A549 (cell line): ENCODE results near the gene PPP1R18. TPM values are rescaled to one million over a fixed set of nuclear protein-coding genes. Genes with fewer than 3 reads are reported as not detected.
"Not testable (repeated sequence)": the region's sequence is repeated elsewhere in the genome, so short reads cannot be mapped to it uniquely, and the experiment has no call there.

Experiments
- ATAC-seq, 2 experiments: fragments of 200-7000 bp in 1 of 2; fragments of >200 bp in 1 of 2; cut with Nextera tagmentation in 1 of 2; cut with Tn5 transposase in 1 of 2; 3 replicates each; pipeline versions ENCODE4 v1.8.0 to v1.9.1; 2018 to 2020; ENCODE audit warnings: mild to moderate bottlenecking in 1 of 2, moderate library complexity in 1 of 2
- CTCF ChIA-PET: fragments of 300-600 bp; sonication (Branson Sonifier 250); formaldehyde crosslinking; extraction: SDS; loops from one replicate; lab custom pipeline; 2021; ENCODE audit warnings: antibody characterized with exemption, inconsistent platforms; lab: Yijun Ruan, JAX
- POLR2A ChIA-PET: fragments of 350-600 bp; formaldehyde crosslinking; extraction: SDS; loops from one replicate; lab custom pipeline; 2021; ENCODE audit warnings: antibody characterized with exemption, inconsistent platforms; lab: Yijun Ruan, JAX
- DNase-seq, 2 experiments: peaks; one replicate each; pipeline versions ENCODE4 v3.0.0 to v3.0.0-alpha.2; 2011 to 2016; ENCODE audit warnings: low read depth in 1 of 2, low spot score in 1 of 2
- FAIRE-seq: peaks from 2 replicates; lab custom pipeline; 2011; peaks lifted over from hg19 to GRCh38; lab: Jason Lieb, UNC
- H3K27ac ChIP-seq, 2 experiments: fragments of >200 bp; sonication (Bioruptor Twin); formaldehyde crosslinking; 3 replicates each; pipeline ENCODE4 v1.5.1; 2016 to 2017
- H3K4me1 ChIP-seq: fragments of >200 bp; sonication (Bioruptor Twin); formaldehyde crosslinking; 3 replicates; pipeline ENCODE4 v1.6.1; 2016
- H3K4me2 ChIP-seq: fragments of >200 bp; sonication (Bioruptor Twin); formaldehyde crosslinking; 3 replicates; pipeline ENCODE4 v1.6.1; 2016
- H3K4me3 ChIP-seq: fragments of >200 bp; sonication (Bioruptor Twin); formaldehyde crosslinking; 3 replicates; pipeline ENCODE4 v1.5.1; 2016
- H3K9me3 ChIP-seq: fragments of >200 bp; sonication (Bioruptor Twin); formaldehyde crosslinking; 3 replicates; pipeline ENCODE4 v1.6.1; 2016
- FOSB ChIP-seq: fragments of 250-450 bp; sonication (Bioruptor Pico); IDR thresholded peaks from 2 replicates; pipeline ENCODE4 v1.5.0; 2020; ENCODE audit warnings: mild to moderate bottlenecking, moderate library complexity
- FOSL2 ChIP-seq, 2 experiments: fragments of 450-650 bp in 1 of 2; fragments of >200 bp in 1 of 2; sonication (Bioruptor Twin) in 1 of 2; formaldehyde crosslinking; IDR thresholded peaks; 2 replicates each; pipeline versions ENCODE4 v1.5.0 to v1.6.1; 2016 to 2020; ENCODE audit warnings: mild to moderate bottlenecking in 1 of 2, moderate library complexity in 1 of 2
- GATA3 ChIP-seq: IDR thresholded peaks from 2 replicates; pipeline ENCODE4 v1.6.1; 2012; ENCODE audit warnings: borderline replicate concordance
- HOXB13 ChIP-seq: fragments of 250-450 bp; sonication (Bioruptor Pico); IDR thresholded peaks from 2 replicates; pipeline ENCODE4 v1.5.0; 2020; ENCODE audit warnings: low read depth, mild to moderate bottlenecking, moderate library complexity
- RAD21 ChIP-seq, 2 experiments: fragments of >200 bp in 1 of 2; sonication (Bioruptor Twin) in 1 of 2; formaldehyde crosslinking in 1 of 2; IDR thresholded peaks in 1 of 2; conservative IDR thresholded peaks in 1 of 2; 2 replicates in 1 of 2; 3 replicates in 1 of 2; pipeline ENCODE4 v1.6.1; 2012 to 2018; ENCODE audit warnings: inconsistent platforms in 1 of 2
- RFX5 ChIP-seq: fragments of 450-650 bp; IDR thresholded peaks from 2 replicates; pipeline ENCODE4 v1.7.1; 2014; ENCODE audit warnings: antibody characterized with exemption, mild to moderate bottlenecking, moderate library complexity
- ZFP36 ChIP-seq: fragments of 450-650 bp; IDR thresholded peaks from 2 replicates; pipeline ENCODE4 v1.6.1; 2014; ENCODE audit warnings: borderline replicate concordance; ENCODE audit not compliant: partially characterized antibody
- WGBS: methylation state at CpG from one replicate; pipeline ENCODE4 v1.1.6; 2017; ENCODE audit errors: missing lambda C conversion rate; 5-methylcytosine and 5-hydroxymethylcytosine counted together
- polyA plus RNA-seq, 4 experiments: library from polyadenylated mRNA; depleted of rRNA in 3 of 4; stranded (reverse); fragments of >200 nt; fragmentation: RNase III in 1 of 4; extraction: RNeasy Plus Mini Kit Qiagen cat#74134 plus additional on column Dnase treatment in 1 of 4; gene quantifications; 2 replicates in 3 of 4; 3 replicates in 1 of 4; pipeline ENCODE4 v1.2.3, GENCODE V29; 2011 to 2017
- TF ChIP-seq, protein P1 (sequence below): fragments of >200 bp; sonication (Bioruptor Twin); formaldehyde crosslinking; IDR thresholded peaks from 3 replicates; pipeline ENCODE4 v1.5.1; 2016
- TF ChIP-seq, protein P2 (sequence below): fragments of 150-350 bp; IDR thresholded peaks from 2 replicates; pipeline ENCODE4 v1.6.1; 2014; ENCODE audit warnings: low read depth, mild to moderate bottlenecking, low read length
- TF ChIP-seq, protein P3 (sequence below): IDR thresholded peaks from 2 replicates; pipeline ENCODE4 v1.6.1; 2012; ENCODE audit warnings: low read depth, borderline replicate concordance

Gene PPP1R18
- polyA plus RNA-seq, 2 of the 4 experiments (the other 2 are of a cell fraction) = 17.1 to 20.6 TPM

DNA sequence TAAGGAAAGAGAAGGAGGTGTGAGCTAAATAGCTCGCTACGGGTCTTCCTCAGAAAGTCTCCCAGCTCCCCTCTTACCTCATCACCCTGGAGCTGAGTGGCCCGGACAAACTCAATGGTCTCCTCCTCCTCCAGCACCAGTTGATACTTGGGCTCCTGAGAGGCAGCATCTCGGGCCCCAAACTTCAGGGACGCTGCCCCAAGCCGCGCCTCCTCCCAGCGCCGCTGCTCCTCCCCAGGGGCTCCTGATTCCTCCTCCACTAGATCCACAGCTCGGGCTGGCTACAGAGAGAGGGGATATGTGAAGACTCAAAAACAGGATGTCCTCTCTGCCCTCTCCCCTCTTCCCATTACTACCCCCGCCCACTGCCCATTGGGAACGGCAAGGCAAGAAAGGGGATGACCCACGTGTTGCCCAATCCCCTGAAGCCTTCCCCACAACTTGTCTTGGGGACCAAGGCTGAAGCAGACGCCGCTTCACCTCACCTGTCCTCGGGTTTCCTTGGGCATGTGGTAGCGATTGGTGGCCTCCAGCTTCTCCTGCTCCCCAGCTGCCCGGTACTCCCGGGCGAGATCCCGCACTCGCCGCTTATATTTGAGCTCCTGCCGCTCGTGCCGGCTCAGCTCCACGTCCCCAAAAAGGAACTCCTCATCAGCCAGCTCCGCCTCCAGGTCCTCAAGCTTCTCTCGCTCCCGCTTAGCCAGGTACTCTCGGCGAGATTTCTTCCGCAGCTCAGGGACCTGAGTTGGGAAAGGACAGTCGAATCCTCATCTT is 21.3 kb downstream of the PPP1R18 start:
- no peak for DNase-seq
- WGBS = 95% methylated on average over 34 of the region's 34 CpGs
- TF ChIP-seq RFX5 = no peak
- no peak for TF ChIP-seq HOXB13
- TF ChIP-seq, protein P1, sequence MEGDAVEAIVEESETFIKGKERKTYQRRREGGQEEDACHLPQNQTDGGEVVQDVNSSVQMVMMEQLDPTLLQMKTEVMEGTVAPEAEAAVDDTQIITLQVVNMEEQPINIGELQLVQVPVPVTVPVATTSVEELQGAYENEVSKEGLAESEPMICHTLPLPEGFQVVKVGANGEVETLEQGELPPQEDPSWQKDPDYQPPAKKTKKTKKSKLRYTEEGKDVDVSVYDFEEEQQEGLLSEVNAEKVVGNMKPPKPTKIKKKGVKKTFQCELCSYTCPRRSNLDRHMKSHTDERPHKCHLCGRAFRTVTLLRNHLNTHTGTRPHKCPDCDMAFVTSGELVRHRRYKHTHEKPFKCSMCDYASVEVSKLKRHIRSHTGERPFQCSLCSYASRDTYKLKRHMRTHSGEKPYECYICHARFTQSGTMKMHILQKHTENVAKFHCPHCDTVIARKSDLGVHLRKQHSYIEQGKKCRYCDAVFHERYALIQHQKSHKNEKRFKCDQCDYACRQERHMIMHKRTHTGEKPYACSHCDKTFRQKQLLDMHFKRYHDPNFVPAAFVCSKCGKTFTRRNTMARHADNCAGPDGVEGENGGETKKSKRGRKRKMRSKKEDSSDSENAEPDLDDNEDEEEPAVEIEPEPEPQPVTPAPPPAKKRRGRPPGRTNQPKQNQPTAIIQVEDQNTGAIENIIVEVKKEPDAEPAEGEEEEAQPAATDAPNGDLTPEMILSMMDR = no peak
- no peak for TF ChIP-seq ZFP36
- no peak for TF ChIP-seq FOSL2 (IDR thresholded peaks at IDR 0.05)
- TF ChIP-seq FOSL2 (CRISPR knock-in tag; IDR thresholded peaks at IDR 0.05) = no peak
- no peak for TF ChIP-seq GATA3
- no peak for TF ChIP-seq RAD21 (conservative IDR thresholded peaks at IDR 0.05 in 1 of 2, IDR thresholded peaks at IDR 0.05 in 1 of 2)
- TF ChIP-seq, protein P2, sequence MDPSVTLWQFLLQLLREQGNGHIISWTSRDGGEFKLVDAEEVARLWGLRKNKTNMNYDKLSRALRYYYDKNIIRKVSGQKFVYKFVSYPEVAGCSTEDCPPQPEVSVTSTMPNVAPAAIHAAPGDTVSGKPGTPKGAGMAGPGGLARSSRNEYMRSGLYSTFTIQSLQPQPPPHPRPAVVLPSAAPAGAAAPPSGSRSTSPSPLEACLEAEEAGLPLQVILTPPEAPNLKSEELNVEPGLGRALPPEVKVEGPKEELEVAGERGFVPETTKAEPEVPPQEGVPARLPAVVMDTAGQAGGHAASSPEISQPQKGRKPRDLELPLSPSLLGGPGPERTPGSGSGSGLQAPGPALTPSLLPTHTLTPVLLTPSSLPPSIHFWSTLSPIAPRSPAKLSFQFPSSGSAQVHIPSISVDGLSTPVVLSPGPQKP = no peak
- TF ChIP-seq, protein P3, sequence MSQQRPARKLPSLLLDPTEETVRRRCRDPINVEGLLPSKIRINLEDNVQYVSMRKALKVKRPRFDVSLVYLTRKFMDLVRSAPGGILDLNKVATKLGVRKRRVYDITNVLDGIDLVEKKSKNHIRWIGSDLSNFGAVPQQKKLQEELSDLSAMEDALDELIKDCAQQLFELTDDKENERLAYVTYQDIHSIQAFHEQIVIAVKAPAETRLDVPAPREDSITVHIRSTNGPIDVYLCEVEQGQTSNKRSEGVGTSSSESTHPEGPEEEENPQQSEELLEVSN = no peak
- H3K4me1 ChIP-seq = no peaks in the 10 kb centered on the region
- no peak for FAIRE-seq
- ATAC-seq = no peak
- no peak overlapping the region for H3K4me3 ChIP-seq
- no peaks in the 10 kb centered on the region for H3K9me3 ChIP-seq
- no peak overlapping the region for H3K27ac ChIP-seq
- H3K4me2 ChIP-seq = no peak overlapping the region
- CTCF ChIA-PET = interaction anchor here (0.7 to 1.9 kb wide), 8 partner anchors 7 to 120 kb away, joined by 3 to 12 read pairs (median 4); partner anchors contain the start of gene DHX16
- POLR2A ChIA-PET = no interaction called here

DNA sequence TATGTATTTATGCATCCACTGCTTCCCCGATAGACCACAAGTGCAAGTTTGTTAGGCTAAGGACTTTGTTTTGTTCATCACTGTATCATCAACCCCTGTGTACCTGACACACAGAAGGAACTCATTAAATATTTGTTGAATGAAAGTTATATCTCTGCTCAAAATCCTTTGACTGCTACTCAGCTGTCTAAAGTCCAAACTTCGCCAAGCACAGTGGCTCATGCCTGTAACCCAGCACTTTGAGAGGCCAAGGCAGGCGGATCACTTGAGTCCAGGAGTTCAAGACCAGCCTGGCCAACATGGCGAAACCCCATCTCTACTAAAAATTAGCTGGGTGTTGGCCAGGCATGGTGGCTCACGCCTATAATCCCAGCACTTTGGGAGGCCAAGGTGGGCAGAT is 28.5 kb downstream of the PPP1R18 start:
- H3K4me3 ChIP-seq, FAIRE-seq, H3K4me1 ChIP-seq, H3K9me3 ChIP-seq, DNase-seq, H3K4me2 ChIP-seq, POLR2A ChIA-PET, ATAC-seq, H3K27ac ChIP-seq: not testable (repeated sequence)
- CTCF ChIA-PET = interaction anchor here (1.4 kb wide), 1 partner anchor 21 kb away, joined by 4 read pairs; no protein-coding TSS in a partner anchor
- WGBS = 88% methylated on average over 3 of the region's 5 CpGs

DNA sequence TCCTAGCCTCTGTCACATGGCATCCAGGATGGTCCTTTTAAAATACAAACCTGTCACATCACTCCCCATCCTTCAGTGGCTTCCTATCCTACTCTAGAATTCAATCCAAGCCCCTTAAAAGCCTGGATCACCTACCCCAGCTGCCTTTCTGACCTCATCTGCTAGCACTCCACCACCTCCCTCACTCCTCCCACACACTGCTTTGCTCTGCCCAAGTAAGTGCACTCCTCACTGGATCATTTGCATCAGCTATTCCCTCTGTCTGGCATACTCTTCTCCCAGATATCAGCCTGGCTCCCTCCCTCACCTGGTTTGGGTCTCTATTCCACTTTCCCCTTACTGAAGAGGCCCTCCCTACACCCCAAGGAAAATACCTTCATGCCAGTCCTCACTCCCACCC is 29.0 kb downstream of the PPP1R18 start:
- POLR2A ChIA-PET = no interaction called here
- FAIRE-seq (no peak), ATAC-seq (no peak)
- TF ChIP-seq, protein P1 = no peak
- TF ChIP-seq FOSB (CRISPR knock-in tag) = no peak
- TF ChIP-seq, all 56 proteins: peak for 0
- CTCF ChIA-PET = interaction anchor here (0.6 to 1.4 kb wide), 4 partner anchors 11 to 125 kb away, joined by 3 to 4 read pairs (median 3); no protein-coding TSS in a partner anchor
- no peak for DNase-seq
- H3K27ac ChIP-seq = no peak overlapping the region
- no peaks in the 10 kb centered on the region for H3K9me3 ChIP-seq
- no peak overlapping the region for H3K4me2 ChIP-seq
- no peaks in the 10 kb centered on the region for H3K4me1 ChIP-seq
- H3K4me3 ChIP-seq = no peak overlapping the region
